Epithelial cell of esophagus (primary cell): ENCODE results near the gene C18orf63.

Experiments
- DNase-seq: peaks from one replicate; pipeline ENCODE4 v3.0.0; 2010; ENCODE audit warnings: low read depth
- H3K4me3 ChIP-seq: 2 replicates; pipeline ENCODE4 v1.5.1; 2011; ENCODE audit warnings: mild to moderate bottlenecking, low read length, control low read depth
- TF ChIP-seq, protein P1 (sequence below): IDR thresholded peaks from 2 replicates; pipeline ENCODE4 v1.5.1; 2011; ENCODE audit warnings: low read depth, mild to moderate bottlenecking, low read length, control low read depth, inconsistent platforms; ENCODE audit not compliant: insufficient read depth; ENCODE audit errors: missing control alignments

Gene C18orf63

DNA sequence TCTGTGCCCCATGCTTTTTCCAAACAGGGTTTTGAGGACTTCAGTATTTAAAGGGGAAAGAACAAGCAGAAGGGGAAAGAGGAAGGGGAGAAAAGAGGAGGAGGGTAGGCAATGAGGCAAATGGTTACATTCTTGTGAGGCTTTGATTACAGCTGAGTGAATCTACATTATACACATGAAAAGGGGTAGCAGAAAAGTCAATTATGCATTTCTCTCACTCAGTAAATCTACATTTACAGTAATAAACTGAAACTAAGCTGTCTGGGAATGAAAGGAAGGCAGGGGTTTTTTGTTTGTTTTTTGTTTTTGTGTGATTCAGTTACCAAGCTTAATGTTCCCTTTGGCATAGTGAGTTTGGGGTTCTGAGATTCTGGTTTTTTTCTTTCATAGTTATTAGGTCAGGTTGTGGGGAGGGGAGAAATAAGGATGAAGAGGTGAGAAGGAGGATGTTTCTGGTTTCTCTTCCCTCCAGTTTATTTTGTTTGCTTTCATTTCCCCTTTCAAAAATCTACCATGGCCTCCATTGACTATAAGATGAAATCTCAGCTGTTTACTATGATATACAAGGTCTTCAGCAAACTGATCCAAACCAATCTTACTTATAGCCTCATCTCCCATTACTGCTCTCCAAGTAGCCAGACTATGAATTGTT lies 18.7 kb downstream of the C18orf63 start:
- TF ChIP-seq, protein P1, sequence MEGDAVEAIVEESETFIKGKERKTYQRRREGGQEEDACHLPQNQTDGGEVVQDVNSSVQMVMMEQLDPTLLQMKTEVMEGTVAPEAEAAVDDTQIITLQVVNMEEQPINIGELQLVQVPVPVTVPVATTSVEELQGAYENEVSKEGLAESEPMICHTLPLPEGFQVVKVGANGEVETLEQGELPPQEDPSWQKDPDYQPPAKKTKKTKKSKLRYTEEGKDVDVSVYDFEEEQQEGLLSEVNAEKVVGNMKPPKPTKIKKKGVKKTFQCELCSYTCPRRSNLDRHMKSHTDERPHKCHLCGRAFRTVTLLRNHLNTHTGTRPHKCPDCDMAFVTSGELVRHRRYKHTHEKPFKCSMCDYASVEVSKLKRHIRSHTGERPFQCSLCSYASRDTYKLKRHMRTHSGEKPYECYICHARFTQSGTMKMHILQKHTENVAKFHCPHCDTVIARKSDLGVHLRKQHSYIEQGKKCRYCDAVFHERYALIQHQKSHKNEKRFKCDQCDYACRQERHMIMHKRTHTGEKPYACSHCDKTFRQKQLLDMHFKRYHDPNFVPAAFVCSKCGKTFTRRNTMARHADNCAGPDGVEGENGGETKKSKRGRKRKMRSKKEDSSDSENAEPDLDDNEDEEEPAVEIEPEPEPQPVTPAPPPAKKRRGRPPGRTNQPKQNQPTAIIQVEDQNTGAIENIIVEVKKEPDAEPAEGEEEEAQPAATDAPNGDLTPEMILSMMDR = no peak
- no peak for DNase-seq
- H3K4me3 ChIP-seq = no peak overlapping the region

DNA sequence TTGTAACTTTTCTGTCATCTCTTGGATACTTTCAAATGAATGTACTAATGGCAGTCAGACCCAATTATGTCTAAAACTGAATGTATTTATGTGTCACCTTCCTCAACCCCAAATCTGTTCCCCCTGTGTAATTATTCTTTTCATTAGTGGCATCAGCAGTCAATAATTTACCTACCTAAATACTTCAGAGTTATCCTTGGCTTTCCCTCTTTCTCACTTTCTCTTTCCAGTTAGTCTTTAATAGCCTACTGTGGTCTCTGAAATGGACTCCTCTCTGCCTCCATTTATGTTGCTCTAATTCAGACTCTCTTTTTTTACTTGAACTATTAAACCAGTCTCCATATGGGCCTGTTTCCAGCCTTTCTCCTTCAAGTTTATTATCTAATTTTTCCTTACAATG lies 21.0 kb downstream of the C18orf63 start:
- TF ChIP-seq, protein P1 = no peak
- H3K4me3 ChIP-seq = no peak overlapping the region
- no peak for DNase-seq

DNA sequence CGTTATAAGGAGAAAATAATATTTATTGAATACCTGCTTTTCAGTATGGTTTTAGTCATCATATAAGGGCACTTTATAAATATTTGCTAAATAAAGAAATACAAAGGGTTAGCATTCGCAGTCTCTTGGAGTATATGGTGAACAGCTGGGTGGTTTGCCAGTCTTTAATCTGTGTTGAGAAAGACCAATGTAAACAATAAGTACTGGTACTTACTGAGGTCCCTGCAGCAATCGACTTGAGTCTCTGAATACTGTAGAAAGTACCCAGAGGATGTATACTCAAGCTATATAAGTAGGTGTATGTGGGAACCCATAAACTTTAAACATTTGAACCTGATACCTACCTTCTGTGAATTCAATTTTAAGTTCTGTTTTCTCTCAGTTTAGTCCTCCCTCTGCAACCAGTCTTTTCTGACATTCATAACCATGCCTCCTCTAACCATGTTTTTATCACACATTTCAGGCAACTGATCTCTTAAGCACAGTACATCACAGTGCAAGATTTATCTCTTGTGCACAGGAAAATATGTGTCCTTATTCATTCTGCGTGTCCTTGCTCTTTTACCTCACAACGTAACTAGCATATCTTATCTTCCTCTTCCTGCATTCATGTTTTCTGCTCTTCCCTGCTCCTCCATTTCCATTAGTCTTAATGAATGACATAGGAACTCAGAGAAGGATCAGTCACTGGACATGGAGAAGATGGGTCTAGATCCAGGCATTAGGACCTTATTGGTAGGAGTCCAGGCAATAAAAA lies 21.7 kb downstream of the C18orf63 start:
- TF ChIP-seq, protein P1 = no peak
- H3K4me3 ChIP-seq = no peak overlapping the region
- no peak for DNase-seq

DNA sequence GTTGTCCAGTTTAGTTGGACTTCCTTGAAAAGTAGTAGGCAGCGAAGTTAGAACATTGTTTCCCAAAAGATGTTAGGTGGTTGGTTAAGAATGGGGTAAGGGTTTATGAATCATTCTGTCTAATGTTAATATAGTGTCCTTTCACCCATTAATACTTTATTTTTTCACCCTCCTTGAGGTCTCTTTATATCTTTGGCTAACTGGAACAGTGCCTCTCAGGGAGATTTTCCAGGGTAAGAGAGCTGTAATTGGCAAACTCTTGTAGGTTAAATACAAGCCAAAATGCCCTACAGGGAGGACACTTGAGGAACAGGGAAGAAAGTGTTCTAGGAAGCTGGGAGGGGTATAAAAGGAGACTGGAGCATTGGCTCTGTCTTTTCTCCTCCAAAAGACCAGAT lies 22.3 kb downstream of the C18orf63 start:
- TF ChIP-seq, protein P1 = no peak
- H3K4me3 ChIP-seq = no peak overlapping the region
- no peak for DNase-seq

DNA sequence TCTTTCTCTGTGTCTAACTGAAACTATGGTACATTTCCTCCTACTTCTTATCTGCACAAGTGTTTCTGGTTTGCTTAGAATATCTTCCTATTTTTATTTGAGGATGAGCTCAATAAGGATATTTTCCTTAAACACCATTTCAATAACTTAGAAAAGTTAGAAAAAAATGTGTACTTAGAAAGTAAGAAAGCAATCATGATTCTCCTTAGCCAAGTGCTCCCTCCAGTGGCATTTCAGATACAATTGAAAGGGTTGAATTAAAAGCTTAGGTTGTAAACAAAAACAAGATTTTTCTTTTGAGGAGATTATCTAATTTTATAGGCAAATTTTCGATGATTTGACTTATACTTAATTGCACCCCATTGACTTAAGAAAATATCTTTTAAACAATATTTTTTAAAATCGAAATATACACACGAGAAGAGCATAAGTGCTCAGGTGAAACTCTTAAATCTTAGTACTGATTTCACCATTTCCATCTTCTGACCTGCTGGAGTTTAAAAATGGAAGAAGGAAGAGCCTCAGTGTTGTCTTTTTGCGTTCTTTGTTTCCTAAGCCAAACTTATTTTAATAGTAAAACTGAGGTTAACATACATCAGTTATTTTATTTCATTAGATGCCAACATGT lies 26.9 kb downstream of the C18orf63 start:
- DNase-seq = peak; percentile 77
- H3K4me3 ChIP-seq = no peak overlapping the region
- TF ChIP-seq, protein P1 = peak; percentile 65

DNA sequence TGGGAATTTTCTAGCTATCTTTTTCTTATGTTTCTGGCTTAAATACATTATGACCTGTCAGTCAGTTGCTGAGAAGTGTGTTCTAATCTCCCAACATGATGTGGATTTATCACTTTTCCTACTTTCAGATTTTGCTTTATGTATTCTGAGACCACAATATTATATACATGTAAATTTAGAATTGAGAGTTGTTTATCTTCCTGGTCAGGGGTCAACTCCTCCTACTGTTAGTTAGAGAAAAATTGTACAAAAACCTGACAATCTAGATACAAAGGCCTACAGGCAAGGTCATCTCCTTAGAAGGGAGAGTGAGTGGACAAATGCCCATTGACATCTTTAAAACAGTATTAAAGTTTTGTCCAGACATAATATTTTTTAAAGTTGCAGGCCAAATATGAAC lies 30.6 kb downstream of the C18orf63 start:
- DNase-seq = no peak
- TF ChIP-seq, protein P1 = no peak
- no peak overlapping the region for H3K4me3 ChIP-seq
